ENCODE measurements around the gene FAM120AOS. TPM values are rescaled to one million over a fixed set of nuclear protein-coding genes. Genes with fewer than 3 reads are reported as not detected.

Gene FAM120AOS
- total and polyA plus RNA-seq, 2 of the 4 experiments (the other 2 are of a cell fraction) = 22.7 to 24.7 TPM

DNA sequence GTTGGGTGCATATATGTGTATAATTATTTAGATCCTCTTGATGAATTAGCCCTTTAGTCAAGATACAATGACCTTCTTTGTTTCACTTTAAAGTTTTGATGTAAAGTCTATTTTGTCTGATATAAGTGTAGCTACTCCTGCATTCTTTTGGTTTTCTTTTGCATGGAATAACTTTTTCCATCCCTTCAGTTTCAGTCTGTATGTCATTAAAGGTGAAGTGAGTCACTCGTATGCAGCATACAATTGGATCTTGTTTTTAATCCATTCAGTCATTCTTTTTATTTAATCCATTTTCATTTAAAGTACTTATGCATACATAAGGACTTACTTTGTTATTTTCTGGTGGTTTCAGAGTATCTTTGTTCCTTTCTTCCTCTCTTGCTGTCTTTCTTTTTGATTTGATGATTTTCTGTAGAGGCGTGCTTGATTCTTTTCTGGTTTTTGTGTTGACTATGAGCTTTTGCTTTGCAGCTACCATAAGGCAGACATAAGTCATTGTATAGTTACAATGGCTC, 38.1 kb downstream of the FAM120AOS start:
- Histone ChIP-seq H2AK5ac (ENCODE audit: low read depth, low read length) (no peak overlapping the region), H2BK5ac (ENCODE audit: low read depth, low read length, poor library complexity, severe bottlenecking) (no peak overlapping the region), H3K4me2 (ENCODE audit: low read depth, low read length) (no peak overlapping the region), H3K27me3 (ENCODE audit: control insufficient read depth, insufficient read depth, low read length) (no peaks in the 10 kb centered on the region; the same call in 1 of the 2 replicates), H2AFZ (replicated peaks; ENCODE audit: low read length, poor library complexity) (no peak overlapping the region), H3K4ac (ENCODE audit: low read depth, low read length) (no peak overlapping the region), H3K4me1 (ENCODE audit: control insufficient read depth, insufficient read depth, low read length) (peaks cover 2% of the 10 kb centered on the region; the same call in 1 of the 2 replicates), H3K36me3 (ENCODE audit: control insufficient read depth, insufficient read depth, low read length) (no peaks in the 10 kb centered on the region), H3K9me3 (ENCODE audit: control insufficient read depth, insufficient read depth, low read length) (peaks cover 17% of the 10 kb centered on the region), H2BK15ac (ENCODE audit: low read depth, low read length) (no peak overlapping the region), H4K91ac (ENCODE audit: insufficient read depth, low read depth, low read length) (no peak overlapping the region), H3K14ac (replicated peaks; ENCODE audit: low read depth, low read length) (no peak overlapping the region), H3K9ac (ENCODE audit: low read depth, low read length) (no peak overlapping the region), H3K23ac (ENCODE audit: low read depth, low read length) (no peak overlapping the region), H3K56ac (ENCODE audit: extremely low read depth, insufficient read depth, low read length) (no peak overlapping the region), H2BK120ac (ENCODE audit: low read depth, low read length) (no peak overlapping the region), H3K18ac (ENCODE audit: low read depth, low read length) (no peak overlapping the region), H4K5ac (ENCODE audit: low read depth, low read length) (no peak overlapping the region), H3K79me1 (ENCODE audit: low read depth in 1 of 2, low read length in 2 of 2) (no peaks in the 10 kb centered on the region), H3K27ac (ENCODE audit: insufficient read depth, low read length) (no peak overlapping the region), H3K9me1 (ENCODE audit: insufficient read depth, low read length) (no peaks in the 10 kb centered on the region), H3K4me3 (ENCODE audit: insufficient read depth, low read depth, low read length) (no peak overlapping the region), H4K20me1 (ENCODE audit: insufficient read depth, low read length) (no peaks in the 10 kb centered on the region), H4K8ac (ENCODE audit: low read depth in 2 of 2, low read length in 2 of 2) (no peak overlapping the region), H2BK20ac (ENCODE audit: low read depth, low read length) (no peak overlapping the region), H2AK9ac (replicated peaks; ENCODE audit: low read depth, low read length, poor library complexity) (no peak overlapping the region)
- intact Hi-C loops (cut with micrococcal nuclease) = no loop called here
- POLR2A ChIA-PET (ENCODE audit: unreplicated experiment) = no interaction called here
- ATAC-seq (ENCODE audit: low read depth) (no peak), DNase-seq (no peak)
- in situ Hi-C loops (cut with MboI; ENCODE audit: low sequenced_read_pairs) = loop anchor here (10.0 to 25.0 kb wide), 4 partner anchors 60 to 547 kb away; partner anchors contain the start of gene BARX1
- no peak for TF ChIP-seq RFX5 (IDR thresholded peaks at IDR 0.05; ENCODE audit: low read depth, low read length)
- no peak for TF ChIP-seq CEBPB (IDR thresholded peaks at IDR 0.05; ENCODE audit: low read depth, low read length)
- no peak for TF ChIP-seq BHLHE40 (IDR thresholded peaks at IDR 0.05; ENCODE audit: low read depth, low read length)
- TF ChIP-seq SMC3 (IDR thresholded peaks at IDR 0.05; ENCODE audit: low read depth, low read length) = no peak
- no peak for TF ChIP-seq MAZ (IDR thresholded peaks at IDR 0.05; ENCODE audit: borderline replicate concordance, low read depth, low read length)
- TF ChIP-seq, protein P1, sequence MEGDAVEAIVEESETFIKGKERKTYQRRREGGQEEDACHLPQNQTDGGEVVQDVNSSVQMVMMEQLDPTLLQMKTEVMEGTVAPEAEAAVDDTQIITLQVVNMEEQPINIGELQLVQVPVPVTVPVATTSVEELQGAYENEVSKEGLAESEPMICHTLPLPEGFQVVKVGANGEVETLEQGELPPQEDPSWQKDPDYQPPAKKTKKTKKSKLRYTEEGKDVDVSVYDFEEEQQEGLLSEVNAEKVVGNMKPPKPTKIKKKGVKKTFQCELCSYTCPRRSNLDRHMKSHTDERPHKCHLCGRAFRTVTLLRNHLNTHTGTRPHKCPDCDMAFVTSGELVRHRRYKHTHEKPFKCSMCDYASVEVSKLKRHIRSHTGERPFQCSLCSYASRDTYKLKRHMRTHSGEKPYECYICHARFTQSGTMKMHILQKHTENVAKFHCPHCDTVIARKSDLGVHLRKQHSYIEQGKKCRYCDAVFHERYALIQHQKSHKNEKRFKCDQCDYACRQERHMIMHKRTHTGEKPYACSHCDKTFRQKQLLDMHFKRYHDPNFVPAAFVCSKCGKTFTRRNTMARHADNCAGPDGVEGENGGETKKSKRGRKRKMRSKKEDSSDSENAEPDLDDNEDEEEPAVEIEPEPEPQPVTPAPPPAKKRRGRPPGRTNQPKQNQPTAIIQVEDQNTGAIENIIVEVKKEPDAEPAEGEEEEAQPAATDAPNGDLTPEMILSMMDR (conservative IDR thresholded peaks at IDR 0.05; ENCODE audit: low read depth, low read length) = no peak
- no peak for TF ChIP-seq MXI1 (IDR thresholded peaks at IDR 0.05; ENCODE audit: borderline replicate concordance, low read depth, low read length)
- no peak for TF ChIP-seq CHD1 (IDR thresholded peaks at IDR 0.05; ENCODE audit: low read depth, low read length)
- TF ChIP-seq, protein P2, sequence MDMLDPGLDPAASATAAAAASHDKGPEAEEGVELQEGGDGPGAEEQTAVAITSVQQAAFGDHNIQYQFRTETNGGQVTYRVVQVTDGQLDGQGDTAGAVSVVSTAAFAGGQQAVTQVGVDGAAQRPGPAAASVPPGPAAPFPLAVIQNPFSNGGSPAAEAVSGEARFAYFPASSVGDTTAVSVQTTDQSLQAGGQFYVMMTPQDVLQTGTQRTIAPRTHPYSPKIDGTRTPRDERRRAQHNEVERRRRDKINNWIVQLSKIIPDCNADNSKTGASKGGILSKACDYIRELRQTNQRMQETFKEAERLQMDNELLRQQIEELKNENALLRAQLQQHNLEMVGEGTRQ (IDR thresholded peaks at IDR 0.05; ENCODE audit: low read depth, low read length) = no peak
- no peak for TF ChIP-seq FOS (IDR thresholded peaks at IDR 0.05; ENCODE audit: low read depth, low read length)
- TF ChIP-seq NFE2L2 (IDR thresholded peaks at IDR 0.05; ENCODE audit: low read depth, low read length) = no peak
- WGBS, 2 experiments (ENCODE audit: extremely low coverage in 2 of 2, insufficient read length in 1 of 2) = no CpG with 5 or more reads among the region's 2 CpGs
- dilution Hi-C loops (cut with HindIII; ENCODE audit: low sequenced_read_pairs, unreplicated experiment) = no loop called here
- CTCF ChIA-PET = no interaction called here
- no TSS peak for BruUV-seq (replicated peaks)

Data from IMR-90 (cell line).